Fibroblast of lung (primary cell): ENCODE results near the gene WWOX.

Experiments used
- CTCF ChIP-seq, 2 donors: IDR thresholded peaks in 1 of 2; conservative IDR thresholded peaks in 1 of 2; 1 replicate in 1 of 2; 2 replicates in 1 of 2; pipeline ENCODE4 v1.5.1; 2011 to 2012; ENCODE audit warnings: low read length in 2 of 2, control low read depth in 1 of 2, inconsistent platforms in 1 of 2, low read depth in 1 of 2, mild to moderate bottlenecking in 1 of 2
- EZH2 ChIP-seq: IDR thresholded peaks from 2 replicates; pipeline ENCODE4 v1.5.1; 2012; ENCODE audit warnings: low read length, control low read depth, mild to moderate bottlenecking; ENCODE audit errors: missing control alignments

GRCh38 chr16:78331731-78332130 lies 232.3 kb downstream of the WWOX start:
- no peak for TF ChIP-seq CTCF (conservative IDR thresholded peaks at IDR 0.05 in 1 of 2, IDR thresholded peaks at IDR 0.05 in 1 of 2; ENCODE audit: low read depth in 1 of 2, low read length in 2 of 2)
- TF ChIP-seq EZH2 = no peak
